ENCODE measurements around the gene PPFIA2.

Gene PPFIA2

DNA sequence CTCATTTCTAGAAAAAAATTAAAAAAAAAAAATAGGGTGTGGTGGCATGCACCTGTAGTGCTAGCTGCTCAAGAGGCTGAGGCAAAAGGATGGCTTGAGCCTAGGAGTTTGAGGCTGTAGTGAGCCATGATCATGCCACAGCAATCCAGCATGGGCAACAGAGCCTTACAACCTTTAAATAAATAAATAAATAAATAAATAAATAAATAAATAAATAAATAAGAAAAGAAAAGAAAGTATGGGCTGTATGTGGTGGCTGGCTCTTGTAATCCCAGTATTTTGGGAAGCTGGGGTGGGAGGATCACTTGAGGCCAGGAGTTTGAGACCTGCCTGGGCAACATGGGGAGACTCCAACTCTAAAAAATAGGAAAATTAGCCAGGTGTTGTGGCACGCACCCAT lies 373.0 kb downstream of the PPFIA2 start:
- H3K36me3 ChIP-seq (ENCODE audit: control insufficient read depth, insufficient read depth, low read length): no peaks in the 10 kb centered on the region
- no peak overlapping the region for H3K27ac ChIP-seq (ENCODE audit: low read depth, low read length)
- H3K27me3 ChIP-seq (ENCODE audit: control insufficient read depth, insufficient read depth, low read length): no peaks in the 10 kb centered on the region
- H3K4me1 ChIP-seq (ENCODE audit: control insufficient read depth, insufficient read depth, low read length): no peaks in the 10 kb centered on the region
- no peak overlapping the region for H3K9ac ChIP-seq (ENCODE audit: low read length)
- no peaks in the 10 kb centered on the region for H3K9me3 ChIP-seq (ENCODE audit: control insufficient read depth, insufficient read depth, low read depth, low read length)
- H3K4me3 ChIP-seq (ENCODE audit: low read depth, low read length): no peak overlapping the region

DNA sequence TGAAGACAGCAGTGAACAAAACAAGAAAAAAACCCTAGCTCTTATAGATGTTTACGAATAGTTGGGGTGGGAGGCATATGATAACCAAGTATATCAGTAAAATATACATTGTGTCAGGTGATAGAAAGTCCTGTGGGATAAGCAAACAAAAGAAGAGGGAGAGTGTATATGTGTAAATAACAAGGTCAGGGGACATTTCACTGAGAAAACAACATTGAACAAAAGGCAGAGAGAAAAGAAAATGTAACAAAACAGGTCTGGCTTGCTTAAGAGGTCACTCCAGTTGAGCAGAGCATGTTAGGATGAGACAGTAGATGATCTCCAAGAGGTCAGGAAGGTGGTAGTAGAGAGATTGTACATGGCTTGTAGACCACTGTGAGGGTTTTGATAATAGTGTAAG lies 377.2 kb downstream of the PPFIA2 start:
- Histone ChIP-seq H3K9me3 (ENCODE audit: control insufficient read depth, insufficient read depth, low read depth, low read length) (no peaks in the 10 kb centered on the region), H3K36me3 (ENCODE audit: control insufficient read depth, insufficient read depth, low read length) (no peaks in the 10 kb centered on the region), H3K9ac (ENCODE audit: low read length) (no peak overlapping the region), H3K27ac (ENCODE audit: low read depth, low read length) (no peak overlapping the region), H3K27me3 (ENCODE audit: control insufficient read depth, insufficient read depth, low read length) (no peaks in the 10 kb centered on the region), H3K4me1 (ENCODE audit: control insufficient read depth, insufficient read depth, low read length) (no peaks in the 10 kb centered on the region), H3K4me3 (ENCODE audit: low read depth, low read length) (no peak overlapping the region)

DNA sequence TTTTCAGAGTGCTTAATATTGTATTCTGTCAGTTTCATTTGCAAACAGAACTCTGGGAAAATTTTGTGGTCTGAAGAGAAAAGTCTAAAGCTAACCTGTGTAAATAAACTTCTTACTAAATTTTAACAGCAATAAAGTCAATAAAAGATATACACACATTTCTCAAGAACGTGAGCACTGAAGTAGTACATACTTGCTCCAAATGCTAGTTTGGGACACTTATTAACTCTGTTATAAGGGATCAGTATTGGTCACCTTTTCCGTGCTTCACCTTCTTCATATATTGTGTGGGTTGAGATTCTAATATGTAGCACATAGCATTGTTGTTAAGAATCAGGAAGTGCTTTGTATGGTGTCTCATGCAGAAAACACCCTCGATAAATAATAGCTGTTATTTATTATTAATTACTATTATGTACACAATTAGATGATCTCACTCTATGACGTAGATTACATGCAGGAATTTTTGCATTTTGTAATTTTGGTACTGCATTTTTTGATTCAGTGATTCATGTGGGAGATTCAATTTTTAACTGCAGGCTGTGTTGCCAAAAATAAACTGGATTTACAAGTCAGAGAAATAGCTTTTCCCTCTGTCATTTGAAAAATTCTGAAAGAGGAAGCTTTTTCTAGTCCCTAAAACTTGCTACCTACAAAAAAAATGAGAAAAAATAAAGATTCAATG lies 380.4 kb downstream of the PPFIA2 start:
- no peak overlapping the region for H3K9ac ChIP-seq (ENCODE audit: low read length)
- H3K4me3 ChIP-seq (ENCODE audit: low read depth, low read length): no peak overlapping the region
- no peaks in the 10 kb centered on the region for H3K9me3 ChIP-seq (ENCODE audit: control insufficient read depth, insufficient read depth, low read depth, low read length)
- H3K27me3 ChIP-seq (ENCODE audit: control insufficient read depth, insufficient read depth, low read length): no peaks in the 10 kb centered on the region
- no peak overlapping the region for H3K27ac ChIP-seq (ENCODE audit: low read depth, low read length)
- no peaks in the 10 kb centered on the region for H3K4me1 ChIP-seq (ENCODE audit: control insufficient read depth, insufficient read depth, low read length)
- no peaks in the 10 kb centered on the region for H3K36me3 ChIP-seq (ENCODE audit: control insufficient read depth, insufficient read depth, low read length)

DNA sequence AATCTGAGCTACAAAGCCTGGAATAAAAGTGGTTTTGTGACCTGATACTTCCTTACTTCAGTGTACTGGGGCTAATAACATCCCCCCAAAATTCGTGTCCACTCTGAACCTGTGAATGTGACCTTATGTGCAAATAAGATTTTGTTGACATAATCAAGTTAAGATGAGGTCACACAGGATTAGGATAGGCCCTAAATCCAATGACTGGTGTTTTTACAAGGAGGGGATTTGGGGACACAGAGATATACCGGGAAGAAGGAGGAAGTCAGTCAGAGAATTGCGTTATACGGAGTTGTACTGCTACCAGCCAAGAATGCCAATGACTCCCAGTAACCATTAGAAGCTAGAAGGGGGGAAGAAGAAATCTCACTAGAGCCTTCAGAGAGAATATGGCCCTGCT lies 381.4 kb downstream of the PPFIA2 start:
- Histone ChIP-seq H3K4me1 (ENCODE audit: control insufficient read depth, insufficient read depth, low read length) (no peaks in the 10 kb centered on the region), H3K27me3 (ENCODE audit: control insufficient read depth, insufficient read depth, low read length) (no peaks in the 10 kb centered on the region), H3K27ac (ENCODE audit: low read depth, low read length) (no peak overlapping the region), H3K9ac (ENCODE audit: low read length) (no peak overlapping the region), H3K4me3 (ENCODE audit: low read depth, low read length) (no peak overlapping the region), H3K9me3 (ENCODE audit: control insufficient read depth, insufficient read depth, low read depth, low read length) (no peaks in the 10 kb centered on the region), H3K36me3 (ENCODE audit: control insufficient read depth, insufficient read depth, low read length) (no peaks in the 10 kb centered on the region)

DNA sequence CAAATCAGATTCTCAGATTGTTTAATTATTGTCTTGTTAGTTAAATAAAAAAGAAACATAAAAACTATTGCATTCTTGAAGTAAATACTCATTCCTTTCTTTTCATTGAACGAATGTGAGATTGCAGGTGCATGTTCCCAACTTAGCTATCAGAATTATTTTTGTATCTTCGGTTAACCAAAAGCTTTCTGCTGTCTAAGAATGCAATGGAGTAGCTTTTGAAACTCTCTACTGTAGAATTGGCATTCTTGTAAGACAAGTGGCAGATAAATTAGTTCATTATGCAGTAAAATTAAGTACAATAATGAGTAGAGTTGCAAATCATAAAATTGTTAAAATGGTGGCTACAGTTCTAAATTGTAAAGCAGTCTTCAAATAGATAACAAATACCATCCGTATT lies 383.2 kb downstream of the PPFIA2 start:
- H3K27me3 ChIP-seq (ENCODE audit: control insufficient read depth, insufficient read depth, low read length): no peaks in the 10 kb centered on the region
- H3K27ac ChIP-seq (ENCODE audit: low read depth, low read length): no peak overlapping the region
- no peaks in the 10 kb centered on the region for H3K9me3 ChIP-seq (ENCODE audit: control insufficient read depth, insufficient read depth, low read depth, low read length)
- H3K9ac ChIP-seq (ENCODE audit: low read length): no peak overlapping the region
- H3K4me1 ChIP-seq (ENCODE audit: control insufficient read depth, insufficient read depth, low read length): no peaks in the 10 kb centered on the region
- H3K4me3 ChIP-seq (ENCODE audit: low read depth, low read length): no peak overlapping the region
- H3K36me3 ChIP-seq (ENCODE audit: control insufficient read depth, insufficient read depth, low read length): no peaks in the 10 kb centered on the region

DNA sequence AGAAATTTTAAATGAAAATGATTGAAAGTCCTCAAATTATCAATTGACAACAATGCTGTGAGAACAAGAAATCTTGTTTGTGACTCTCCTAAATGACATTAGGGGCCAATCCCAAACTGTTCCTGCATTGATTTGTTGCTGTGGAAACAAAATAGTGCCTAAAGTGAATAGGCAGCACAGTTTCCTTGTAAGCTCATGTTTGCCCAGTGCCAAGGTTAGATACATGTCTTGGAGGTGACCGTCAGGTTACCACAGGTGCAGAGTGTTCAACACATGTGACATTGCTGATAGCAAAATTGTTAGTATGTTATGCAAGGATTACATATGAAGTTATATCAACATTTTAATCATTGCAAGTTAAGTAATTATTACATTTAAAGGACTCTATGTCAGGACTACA lies 388.7 kb downstream of the PPFIA2 start:
- Histone ChIP-seq H3K36me3 (ENCODE audit: control insufficient read depth, insufficient read depth, low read length) (no peaks in the 10 kb centered on the region), H3K27ac (ENCODE audit: low read depth, low read length) (no peak overlapping the region), H3K4me1 (ENCODE audit: control insufficient read depth, insufficient read depth, low read length) (no peaks in the 10 kb centered on the region), H3K9ac (ENCODE audit: low read length) (no peak overlapping the region), H3K9me3 (ENCODE audit: control insufficient read depth, insufficient read depth, low read depth, low read length) (no peaks in the 10 kb centered on the region), H3K4me3 (ENCODE audit: low read depth, low read length) (no peak overlapping the region), H3K27me3 (ENCODE audit: control insufficient read depth, insufficient read depth, low read length) (no peaks in the 10 kb centered on the region)

DNA sequence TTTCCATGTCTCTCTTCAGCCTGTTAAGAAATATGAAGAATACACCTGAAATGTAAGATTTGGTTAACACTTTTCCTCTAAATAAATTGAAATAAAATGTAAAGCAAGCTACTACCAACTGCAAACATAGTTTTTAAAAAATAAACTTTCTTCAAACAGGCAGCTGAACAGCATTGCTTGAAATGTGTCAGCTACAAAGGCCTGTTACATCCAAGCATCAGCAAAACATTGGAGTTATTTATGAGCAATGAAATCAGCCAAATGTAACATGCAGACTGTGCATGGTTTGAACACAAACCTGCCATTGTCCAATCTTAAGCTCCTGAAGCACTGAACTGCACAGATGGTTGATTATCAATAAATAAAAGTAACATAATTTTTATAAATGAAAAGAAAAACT lies 390.0 kb downstream of the PPFIA2 start:
- Histone ChIP-seq H3K4me1 (ENCODE audit: control insufficient read depth, insufficient read depth, low read length) (no peaks in the 10 kb centered on the region), H3K36me3 (ENCODE audit: control insufficient read depth, insufficient read depth, low read length) (no peaks in the 10 kb centered on the region), H3K27ac (ENCODE audit: low read depth, low read length) (no peak overlapping the region), H3K9me3 (ENCODE audit: control insufficient read depth, insufficient read depth, low read depth, low read length) (no peaks in the 10 kb centered on the region), H3K9ac (ENCODE audit: low read length) (no peak overlapping the region), H3K4me3 (ENCODE audit: low read depth, low read length) (no peak overlapping the region), H3K27me3 (ENCODE audit: control insufficient read depth, insufficient read depth, low read length) (no peaks in the 10 kb centered on the region)

DNA sequence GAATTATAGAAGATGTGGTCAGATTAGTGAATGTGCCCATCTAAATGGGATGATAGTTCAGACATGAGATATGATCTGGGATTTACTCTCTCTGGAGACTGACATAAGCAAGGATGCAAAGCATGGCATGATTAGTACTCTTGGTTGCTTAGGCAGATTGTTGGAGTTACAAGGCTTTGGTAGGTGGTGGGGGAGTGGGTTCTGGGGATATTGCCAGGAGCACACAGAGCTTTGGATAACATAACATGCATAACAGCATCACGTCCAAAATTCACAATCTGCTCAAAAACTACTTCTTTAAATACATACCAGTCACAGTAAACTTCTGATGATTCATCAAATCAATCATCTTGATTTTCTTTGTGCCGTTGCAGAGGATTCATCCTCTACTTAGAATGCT lies 393.9 kb downstream of the PPFIA2 start:
- no peak overlapping the region for H3K4me3 ChIP-seq (ENCODE audit: low read depth, low read length)
- no peaks in the 10 kb centered on the region for H3K36me3 ChIP-seq (ENCODE audit: control insufficient read depth, insufficient read depth, low read length)
- H3K4me1 ChIP-seq (ENCODE audit: control insufficient read depth, insufficient read depth, low read length): no peaks in the 10 kb centered on the region
- no peaks in the 10 kb centered on the region for H3K27me3 ChIP-seq (ENCODE audit: control insufficient read depth, insufficient read depth, low read length)
- no peak overlapping the region for H3K27ac ChIP-seq (ENCODE audit: low read depth, low read length)
- H3K9me3 ChIP-seq (ENCODE audit: control insufficient read depth, insufficient read depth, low read depth, low read length): no peaks in the 10 kb centered on the region
- H3K9ac ChIP-seq (ENCODE audit: low read length): no peak overlapping the region

DNA sequence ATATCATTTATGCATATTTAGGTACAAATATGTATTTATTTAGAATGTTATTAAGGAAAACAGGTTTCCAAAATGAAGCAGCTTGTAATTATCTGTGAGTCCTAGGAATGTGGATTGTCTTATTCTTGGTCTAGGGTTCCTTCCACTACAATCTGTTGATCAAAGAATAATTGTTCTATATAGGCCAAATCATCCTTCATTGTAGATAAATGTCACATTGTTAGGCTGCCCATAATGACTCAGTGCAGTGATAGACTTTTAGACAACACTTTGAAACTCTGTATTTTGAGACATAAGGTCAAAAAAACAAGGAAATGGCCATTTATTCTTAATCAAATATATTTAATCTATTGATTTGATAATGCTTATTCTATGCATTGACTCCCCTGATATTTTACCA lies 398.2 kb downstream of the PPFIA2 start:
- no peaks in the 10 kb centered on the region for H3K9me3 ChIP-seq (ENCODE audit: control insufficient read depth, insufficient read depth, low read depth, low read length)

DNA sequence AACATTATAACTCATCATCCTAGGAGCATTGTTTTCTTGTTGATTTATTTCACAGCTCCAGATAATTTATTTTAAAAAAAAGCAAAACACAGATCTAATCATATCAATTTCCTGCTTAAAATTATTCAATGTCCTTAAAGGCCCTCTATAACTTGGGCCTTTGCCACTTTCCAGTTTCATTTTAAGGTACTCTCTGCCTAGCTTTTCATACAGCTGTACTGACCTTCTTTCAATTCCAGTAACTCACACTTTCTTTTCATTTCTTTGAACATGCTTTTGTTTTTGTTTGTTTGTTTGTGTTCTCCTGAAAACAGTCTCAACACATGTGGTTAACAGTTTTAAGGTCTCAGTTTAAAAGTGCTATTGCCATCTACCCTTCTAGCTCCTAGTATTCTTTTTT lies 399.4 kb downstream of the PPFIA2 start:
- no peak overlapping the region for H3K9ac ChIP-seq (ENCODE audit: low read length)
- no peak overlapping the region for H3K4me3 ChIP-seq (ENCODE audit: low read depth, low read length)
- H3K4me1 ChIP-seq (ENCODE audit: control insufficient read depth, insufficient read depth, low read length): no peaks in the 10 kb centered on the region
- H3K27ac ChIP-seq (ENCODE audit: low read depth, low read length): no peak overlapping the region
- no peaks in the 10 kb centered on the region for H3K27me3 ChIP-seq (ENCODE audit: control insufficient read depth, insufficient read depth, low read length)
- no peaks in the 10 kb centered on the region for H3K36me3 ChIP-seq (ENCODE audit: control insufficient read depth, insufficient read depth, low read length)
- no peaks in the 10 kb centered on the region for H3K9me3 ChIP-seq (ENCODE audit: control insufficient read depth, insufficient read depth, low read depth, low read length)

More for the DNA sequence above, 398.2 kb downstream of the PPFIA2 start:
- Histone ChIP-seq H3K27ac (ENCODE audit: low read depth, low read length) (no peak overlapping the region), H3K9ac (ENCODE audit: low read length) (no peak overlapping the region), H3K36me3 (ENCODE audit: control insufficient read depth, insufficient read depth, low read length) (no peaks in the 10 kb centered on the region), H3K27me3 (ENCODE audit: control insufficient read depth, insufficient read depth, low read length) (no peaks in the 10 kb centered on the region), H3K4me3 (ENCODE audit: low read depth, low read length) (no peak overlapping the region), H3K4me1 (ENCODE audit: control insufficient read depth, insufficient read depth, low read length) (no peaks in the 10 kb centered on the region)

DNA sequence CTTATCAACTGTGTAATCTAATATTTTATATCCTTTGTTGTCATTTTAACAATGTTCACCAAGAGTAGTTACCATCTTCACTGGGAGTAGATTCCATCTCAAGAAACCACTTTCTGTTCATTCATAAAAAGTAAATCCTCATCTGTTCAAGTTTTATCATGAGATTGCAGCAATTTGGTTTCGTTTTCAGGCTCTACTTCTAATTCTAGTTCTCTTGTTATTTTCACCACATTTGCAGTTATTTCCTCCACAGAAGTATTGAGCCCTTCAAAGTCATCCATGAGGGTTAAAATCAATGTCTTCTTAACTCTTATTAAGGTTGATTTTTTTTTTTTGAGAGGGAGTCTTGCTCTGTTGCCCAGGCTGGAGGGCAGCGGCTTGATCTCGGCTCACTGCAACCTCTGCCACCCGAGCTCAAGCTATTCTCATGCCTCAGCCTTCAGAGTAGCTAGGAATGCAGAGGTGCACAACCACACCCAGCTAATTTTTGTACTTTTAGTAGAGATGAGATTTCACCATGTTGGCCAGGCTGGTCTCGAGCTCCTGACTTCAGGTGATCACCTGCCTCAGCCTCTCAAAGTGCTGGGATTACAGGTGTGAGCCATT lies 404.7 kb downstream of the PPFIA2 start:
- Histone ChIP-seq H3K36me3 (ENCODE audit: control insufficient read depth, insufficient read depth, low read length) (no peaks in the 10 kb centered on the region), H3K4me3 (ENCODE audit: low read depth, low read length) (no peak overlapping the region), H3K27ac (ENCODE audit: low read depth, low read length) (no peak overlapping the region), H3K4me1 (ENCODE audit: control insufficient read depth, insufficient read depth, low read length) (no peaks in the 10 kb centered on the region), H3K9ac (ENCODE audit: low read length) (no peak overlapping the region), H3K27me3 (ENCODE audit: control insufficient read depth, insufficient read depth, low read length) (no peaks in the 10 kb centered on the region), H3K9me3 (ENCODE audit: control insufficient read depth, insufficient read depth, low read depth, low read length) (no peaks in the 10 kb centered on the region)

All from HUES6 (cell line).